OCI-LY3 (cell line): Measurements from ENCODE around the gene SLCO4A1.

Source experiments
- EZH2phosphoT487 ChIP-seq: fragments of 200-600 bp; shearing (Covaris generic); IDR thresholded peaks from 2 replicates; pipeline ENCODE4 v1.6.1; 2018; ENCODE audit warnings: antibody characterized with exemption, mixed run types, low read depth
- TF ChIP-seq, protein P1 (sequence below): fragments of 200-600, 300-600 bp; sonication (generic); IDR thresholded peaks from 2 replicates; pipeline ENCODE4 v1.5.1; 2014; ENCODE audit warnings: antibody characterized with exemption, low read length, low read depth

GRCh38 chr20:62606016-62606415 is 36.3 kb upstream of the SLCO4A1 start:
- TF ChIP-seq, protein P1, sequence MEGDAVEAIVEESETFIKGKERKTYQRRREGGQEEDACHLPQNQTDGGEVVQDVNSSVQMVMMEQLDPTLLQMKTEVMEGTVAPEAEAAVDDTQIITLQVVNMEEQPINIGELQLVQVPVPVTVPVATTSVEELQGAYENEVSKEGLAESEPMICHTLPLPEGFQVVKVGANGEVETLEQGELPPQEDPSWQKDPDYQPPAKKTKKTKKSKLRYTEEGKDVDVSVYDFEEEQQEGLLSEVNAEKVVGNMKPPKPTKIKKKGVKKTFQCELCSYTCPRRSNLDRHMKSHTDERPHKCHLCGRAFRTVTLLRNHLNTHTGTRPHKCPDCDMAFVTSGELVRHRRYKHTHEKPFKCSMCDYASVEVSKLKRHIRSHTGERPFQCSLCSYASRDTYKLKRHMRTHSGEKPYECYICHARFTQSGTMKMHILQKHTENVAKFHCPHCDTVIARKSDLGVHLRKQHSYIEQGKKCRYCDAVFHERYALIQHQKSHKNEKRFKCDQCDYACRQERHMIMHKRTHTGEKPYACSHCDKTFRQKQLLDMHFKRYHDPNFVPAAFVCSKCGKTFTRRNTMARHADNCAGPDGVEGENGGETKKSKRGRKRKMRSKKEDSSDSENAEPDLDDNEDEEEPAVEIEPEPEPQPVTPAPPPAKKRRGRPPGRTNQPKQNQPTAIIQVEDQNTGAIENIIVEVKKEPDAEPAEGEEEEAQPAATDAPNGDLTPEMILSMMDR, result no peak
- TF ChIP-seq EZH2phosphoT487, result no peak
